HG03565 (cell line): ENCODE data around the gene CCND3.
"Not testable (repeated sequence)": the region's sequence is repeated elsewhere in the genome, so short reads cannot be mapped to it uniquely, and the experiment has no call there.

Experiments used
- ATAC-seq: cut with Tn5 transposase; IDR thresholded peaks from one replicate; pipeline ENCODE4 v1.9.1; 2021; ENCODE audit warnings: mild to moderate bottlenecking, moderate library complexity; ENCODE audit not compliant: unreplicated experiment

CCND3 gene

DNA sequence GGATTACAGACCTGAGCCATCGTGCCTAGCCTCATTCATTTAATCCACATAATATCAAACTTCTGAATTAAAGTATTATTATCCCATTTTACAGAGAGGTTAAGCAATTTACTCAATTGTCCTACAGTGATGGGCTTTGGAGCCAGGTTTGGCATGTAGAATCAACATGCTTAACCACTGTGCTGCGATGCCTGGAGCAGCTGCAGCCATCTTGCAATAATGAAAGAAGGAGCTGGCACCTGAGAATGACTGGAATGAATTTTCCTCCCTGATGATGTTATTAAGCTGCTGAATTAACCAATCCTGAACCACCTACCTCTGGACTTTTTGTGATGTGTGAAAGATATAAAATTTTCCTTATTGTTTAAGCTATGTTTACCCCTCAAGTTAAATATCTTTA is 13.1 kb upstream of the CCND3 start:
- no peak for ATAC-seq

DNA sequence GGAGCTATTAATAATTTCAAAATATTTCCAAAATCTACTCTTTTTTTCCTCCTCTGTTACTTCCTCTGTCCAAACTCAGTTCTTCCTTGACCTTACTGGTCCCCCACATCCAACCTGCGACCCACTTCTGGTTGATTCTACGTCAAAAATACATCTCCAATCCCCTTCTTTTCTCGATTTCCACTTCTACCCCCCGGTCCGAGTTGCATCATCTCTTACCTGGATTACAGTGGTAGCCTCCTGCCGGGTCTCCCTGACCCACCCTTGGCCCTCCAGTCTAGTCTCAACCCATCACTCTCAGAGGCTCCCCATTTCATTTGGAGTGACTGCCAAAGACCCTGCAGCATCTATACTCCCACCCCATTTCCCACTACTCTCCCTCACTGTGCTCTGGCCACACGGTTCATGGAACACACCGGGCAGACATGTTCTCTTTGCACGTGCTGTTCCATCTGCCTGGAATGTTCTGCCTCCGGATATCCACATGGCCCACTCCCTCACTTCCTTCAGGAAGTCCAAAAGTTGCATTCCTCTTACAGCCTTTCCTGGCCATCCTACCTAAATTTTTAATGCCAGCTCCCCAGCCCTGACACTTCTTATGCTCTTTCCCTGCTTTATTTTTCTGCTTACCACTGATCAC is 6.1 kb upstream of the CCND3 start:
- ATAC-seq, result no peak

- ATAC-seq, result no peak
These were observed 1.8 kb upstream of the CCND3 start for GRCh38 chr6:41943456-41943855.

DNA sequence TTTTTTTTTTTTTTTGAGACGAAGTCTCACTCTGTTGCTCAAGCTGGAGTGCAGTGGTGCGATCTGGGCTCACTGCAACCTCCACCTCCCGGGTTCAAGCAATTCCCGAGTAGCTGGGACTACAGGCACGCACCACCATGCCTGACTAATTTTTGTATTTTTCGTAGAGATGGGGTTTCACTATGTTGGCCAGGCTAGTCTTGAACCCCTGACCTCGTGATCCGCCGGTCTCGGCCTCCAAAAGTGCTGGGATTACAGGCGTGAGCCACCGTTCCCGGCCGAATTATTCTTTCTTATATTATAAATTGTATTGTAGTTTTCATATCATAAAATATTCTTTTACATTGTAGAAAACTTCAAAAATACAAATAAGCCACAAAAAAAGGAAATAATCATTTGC is 1.3 kb upstream of the CCND3 start:
- not testable (repeated sequence) for ATAC-seq

- no peak for ATAC-seq
These were observed 651 bp upstream of the CCND3 start for GRCh38 chr6:41942067-41942851.

DNA sequence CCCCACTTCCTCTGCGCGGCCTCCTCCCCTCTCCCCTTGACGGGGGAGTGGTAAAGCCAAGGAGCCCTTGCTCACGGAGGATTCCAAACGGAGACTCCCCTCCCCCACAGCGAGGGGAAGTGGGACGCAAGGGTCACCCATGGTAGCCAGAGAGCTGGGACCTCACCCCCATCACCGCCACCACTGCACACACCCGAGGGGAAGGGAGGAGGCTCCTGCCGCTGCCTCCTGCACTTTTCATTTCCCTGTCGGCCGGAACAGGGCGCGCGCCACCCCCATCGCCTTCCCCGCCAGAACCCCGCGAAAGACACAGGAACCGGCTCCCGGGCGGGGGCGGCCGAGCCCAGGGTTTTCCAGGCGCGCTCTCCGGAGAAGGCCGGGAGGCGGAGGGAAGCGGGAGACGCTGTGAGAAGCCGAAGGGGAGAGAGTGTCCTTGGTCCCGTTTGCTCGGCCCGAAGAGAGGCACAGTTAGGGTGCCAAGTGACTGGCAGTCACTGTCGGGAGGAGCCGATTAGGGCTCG is 789 bp downstream of the CCND3 start:
- no peak for ATAC-seq

GRCh38 chr6:41939848-41940758 is 1.5 kb downstream of the CCND3 start:
- no peak for ATAC-seq

- no peak for ATAC-seq
These were observed 2.3 kb downstream of the CCND3 start for GRCh38 chr6:41939176-41939847.

- ATAC-seq, result no peak
These were observed 2.9 kb downstream of the CCND3 start for GRCh38 chr6:41938590-41939175.

GRCh38 chr6:41937861-41938574 is 3.6 kb downstream of the CCND3 start:
- no peak for ATAC-seq

GRCh38 chr6:41937472-41937860 is 4.1 kb downstream of the CCND3 start:
- no peak for ATAC-seq

GRCh38 chr6:41936073-41936837 is 5.4 kb downstream of the CCND3 start:
- no peak for ATAC-seq

DNA sequence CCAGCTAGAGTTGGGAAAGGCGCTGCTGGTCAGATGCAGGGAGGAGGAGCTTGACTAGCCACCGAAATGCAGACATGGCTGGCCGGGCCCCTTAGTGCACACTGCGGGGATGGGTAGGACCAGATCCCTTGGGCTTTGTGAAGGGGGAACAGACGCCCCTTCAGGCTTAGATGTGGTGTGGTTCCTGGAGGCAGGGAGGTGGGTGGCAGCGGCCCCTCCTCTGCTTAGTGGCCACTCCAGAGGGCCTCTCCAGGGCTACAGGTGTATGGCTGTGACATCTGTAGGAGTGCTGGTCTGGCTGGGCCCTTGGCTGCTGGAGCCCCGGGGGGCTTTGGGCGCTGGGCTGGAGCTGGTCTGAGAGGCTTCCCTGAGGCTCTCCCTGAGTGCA is 5.9 kb downstream of the CCND3 start:
- ATAC-seq, result no peak

- ATAC-seq, result no peak
These were observed 6.4 kb downstream of the CCND3 start for GRCh38 chr6:41935193-41935574.

- ATAC-seq, result no peak
These were observed 7.1 kb downstream of the CCND3 start for GRCh38 chr6:41934278-41935192.

DNA sequence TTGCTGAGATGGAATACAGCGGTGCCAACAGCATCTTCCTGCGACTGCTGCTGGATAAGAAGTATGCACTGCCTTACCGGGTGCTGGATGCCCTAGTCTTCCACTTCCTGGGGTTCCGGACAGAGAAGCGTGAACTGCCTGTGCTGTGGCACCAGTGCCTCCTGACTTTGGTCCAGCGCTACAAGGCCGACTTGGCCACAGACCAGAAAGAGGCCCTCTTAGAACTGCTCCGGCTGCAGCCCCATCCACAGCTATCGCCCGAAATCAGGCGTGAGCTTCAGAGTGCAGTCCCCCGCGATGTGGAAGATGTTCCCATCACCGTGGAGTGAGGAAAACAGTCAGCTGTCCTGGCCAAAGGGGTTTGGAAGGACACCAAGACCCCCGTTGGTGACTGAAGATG is 9.2 kb downstream of the CCND3 start:
- ATAC-seq, result no peak

GRCh38 chr6:41931792-41932191 is 9.8 kb downstream of the CCND3 start:
- no peak for ATAC-seq

DNA sequence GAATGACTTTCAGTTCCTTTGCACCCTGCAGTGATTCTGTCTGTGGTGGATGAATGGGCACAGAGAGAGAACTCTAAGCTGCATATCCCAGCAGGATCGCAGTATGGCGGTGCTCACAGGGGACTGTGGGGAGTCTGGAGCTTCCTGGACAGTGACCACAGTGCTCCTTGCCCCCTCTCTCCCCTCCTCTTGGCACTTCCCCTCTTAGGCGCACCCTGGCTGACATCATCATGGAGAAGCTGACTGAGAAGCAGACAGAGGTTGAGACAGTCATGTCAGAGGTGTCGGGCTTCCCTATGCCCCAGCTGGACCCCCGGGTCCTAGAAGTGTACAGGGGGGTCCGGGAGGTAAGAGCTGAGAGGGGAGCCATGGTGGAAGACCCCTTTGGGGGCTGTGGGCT is 11.7 kb downstream of the CCND3 start:
- ATAC-seq, result no peak
